Endodermal cell (in vitro differentiated cells): ENCODE results near the gene MLANA. TPM values are rescaled to one million over a fixed set of nuclear protein-coding genes. Genes with fewer than 3 reads are reported as not detected.
"Not testable (repeated sequence)": the region's sequence is repeated elsewhere in the genome, so short reads cannot be mapped to it uniquely, and the experiment has no call there.

Source experiments
- DNase-seq: peaks from one replicate; pipeline ENCODE4 v3.0.0-alpha.2; 2017
- H3K27ac ChIP-seq: 2 replicates; pipeline ENCODE4 v1.5.1; 2013; ENCODE audit warnings: mild to moderate bottlenecking, low read depth, low read length, moderate library complexity
- H3K27me3 ChIP-seq: 2 replicates; pipeline ENCODE4 v1.6.1; 2013; ENCODE audit warnings: mild to moderate bottlenecking, low read length, moderate library complexity; ENCODE audit not compliant: insufficient read depth, control insufficient read depth, poor library complexity, severe bottlenecking
- H3K36me3 ChIP-seq: 2 replicates; pipeline ENCODE4 v1.7.0; 2013; ENCODE audit warnings: mild to moderate bottlenecking, low read length, moderate library complexity; ENCODE audit not compliant: control insufficient read depth, insufficient read depth
- H3K4me1 ChIP-seq: one replicate; pipeline ENCODE4 v1.7.0; 2013; ENCODE audit warnings: low read length; ENCODE audit not compliant: control insufficient read depth, insufficient read depth
- H3K4me3 ChIP-seq: 2 replicates; pipeline ENCODE4 v1.5.1; 2013; ENCODE audit warnings: mild to moderate bottlenecking, low read length, moderate library complexity
- H3K9ac ChIP-seq: 2 replicates; pipeline ENCODE4 v1.6.1; 2013; ENCODE audit warnings: mild to moderate bottlenecking, low read length, moderate library complexity; ENCODE audit not compliant: poor library complexity, severe bottlenecking; ENCODE audit errors: extremely low read depth
- H3K9me3 ChIP-seq: 2 replicates; pipeline ENCODE4 v1.6.1; 2013; ENCODE audit warnings: mild to moderate bottlenecking, low read length, moderate library complexity; ENCODE audit not compliant: control insufficient read depth
- H3K27ac Mint-ChIP-seq: 2 replicates; pipeline ENCODE4 v1.8.0; 2020; ENCODE audit warnings: mixed read lengths
- H3K27me3 Mint-ChIP-seq: 2 replicates; pipeline ENCODE4 v1.8.0; 2021; ENCODE audit warnings: mild to moderate bottlenecking, mixed read lengths; ENCODE audit not compliant: insufficient read depth
- H3K36me3 Mint-ChIP-seq: 2 replicates; pipeline ENCODE4 v1.8.0; 2020; ENCODE audit warnings: low read depth, mixed read lengths
- H3K4me1 Mint-ChIP-seq: 2 replicates; pipeline ENCODE4 v1.8.0; 2020; ENCODE audit warnings: mixed read lengths
- H3K4me3 Mint-ChIP-seq: 2 replicates; pipeline ENCODE4 v1.8.0; 2020; ENCODE audit warnings: mild to moderate bottlenecking, moderate library complexity, mixed read lengths
- H3K9me3 Mint-ChIP-seq: 2 replicates; pipeline ENCODE4 v1.8.0; 2020; ENCODE audit warnings: mild to moderate bottlenecking, mixed read lengths
- WGBS, 2 experiments: methylation state at CpG; one replicate each; pipeline versions ENCODE4 v1.1.5 to v1.1.7; 2013; ENCODE audit warnings: missing lambda C conversion rate in 2 of 2, mixed read lengths in 1 of 2; ENCODE audit not compliant: insufficient coverage in 1 of 2, insufficient read length in 1 of 2; 5-methylcytosine and 5-hydroxymethylcytosine counted together
- total RNA-seq, 2 donors: library from RNA; stranded (reverse); fragmentation: NEBNext Ultra II Directional in 1 of 2; extraction: Animal tissue kit (Norgen Biotek cat#: 25700) in 1 of 2; gene quantifications; 2 replicates in 1 of 2; 3 replicates in 1 of 2; pipeline ENCODE4 v1.2.1, GENCODE V29; 2021
- TF ChIP-seq, protein P1 (sequence below): fragments of 200-600 bp; sonication (generic); conservative IDR thresholded peaks from 2 replicates; pipeline ENCODE4 v1.5.0; 2021; ENCODE audit warnings: antibody characterized with exemption, mild to moderate bottlenecking

Gene MLANA
- total RNA-seq, 2 donors from 2014 or later = not detected

DNA sequence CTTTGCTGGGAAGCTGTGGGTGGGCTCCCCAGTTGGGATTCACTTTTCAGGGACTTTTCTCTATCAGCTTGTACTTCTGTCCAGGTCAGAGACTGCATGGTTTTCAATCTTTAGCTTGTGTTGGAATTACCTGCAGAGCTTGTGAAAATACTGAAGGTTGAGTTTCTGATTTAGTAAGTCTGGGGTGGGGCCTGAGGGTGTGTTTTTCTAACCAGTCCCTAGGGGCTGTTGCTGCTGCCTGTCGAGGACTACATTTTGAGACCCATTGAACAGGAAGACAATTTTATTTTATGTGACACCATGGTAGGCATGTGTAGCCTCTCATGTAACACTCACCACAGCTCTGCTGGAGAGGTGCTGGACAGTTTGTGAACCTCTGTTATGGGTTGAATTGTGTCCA lies 14.7 kb upstream of the MLANA start:
- TF ChIP-seq, protein P1, sequence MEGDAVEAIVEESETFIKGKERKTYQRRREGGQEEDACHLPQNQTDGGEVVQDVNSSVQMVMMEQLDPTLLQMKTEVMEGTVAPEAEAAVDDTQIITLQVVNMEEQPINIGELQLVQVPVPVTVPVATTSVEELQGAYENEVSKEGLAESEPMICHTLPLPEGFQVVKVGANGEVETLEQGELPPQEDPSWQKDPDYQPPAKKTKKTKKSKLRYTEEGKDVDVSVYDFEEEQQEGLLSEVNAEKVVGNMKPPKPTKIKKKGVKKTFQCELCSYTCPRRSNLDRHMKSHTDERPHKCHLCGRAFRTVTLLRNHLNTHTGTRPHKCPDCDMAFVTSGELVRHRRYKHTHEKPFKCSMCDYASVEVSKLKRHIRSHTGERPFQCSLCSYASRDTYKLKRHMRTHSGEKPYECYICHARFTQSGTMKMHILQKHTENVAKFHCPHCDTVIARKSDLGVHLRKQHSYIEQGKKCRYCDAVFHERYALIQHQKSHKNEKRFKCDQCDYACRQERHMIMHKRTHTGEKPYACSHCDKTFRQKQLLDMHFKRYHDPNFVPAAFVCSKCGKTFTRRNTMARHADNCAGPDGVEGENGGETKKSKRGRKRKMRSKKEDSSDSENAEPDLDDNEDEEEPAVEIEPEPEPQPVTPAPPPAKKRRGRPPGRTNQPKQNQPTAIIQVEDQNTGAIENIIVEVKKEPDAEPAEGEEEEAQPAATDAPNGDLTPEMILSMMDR = no peak
- WGBS, 2 experiments = 80 to 94% methylated on average over 1 of the region's 1 CpG
- Mint-ChIP-seq H3K9me3 (no peaks in the 10 kb centered on the region), H3K4me1 (peaks cover 5% of the 10 kb centered on the region), H3K36me3 (no peaks in the 10 kb centered on the region), H3K27ac (no peak overlapping the region), H3K4me3 (no peak overlapping the region), H3K27me3 (no peaks in the 10 kb centered on the region)
- Histone ChIP-seq H3K4me3 (no peak overlapping the region), H3K9ac (no peak overlapping the region), H3K4me1 (no peaks in the 10 kb centered on the region), H3K36me3 (no peaks in the 10 kb centered on the region), H3K27me3 (no peaks in the 10 kb centered on the region), H3K9me3 (no peaks in the 10 kb centered on the region), H3K27ac (no peak overlapping the region)
- DNase-seq = no peak

DNA sequence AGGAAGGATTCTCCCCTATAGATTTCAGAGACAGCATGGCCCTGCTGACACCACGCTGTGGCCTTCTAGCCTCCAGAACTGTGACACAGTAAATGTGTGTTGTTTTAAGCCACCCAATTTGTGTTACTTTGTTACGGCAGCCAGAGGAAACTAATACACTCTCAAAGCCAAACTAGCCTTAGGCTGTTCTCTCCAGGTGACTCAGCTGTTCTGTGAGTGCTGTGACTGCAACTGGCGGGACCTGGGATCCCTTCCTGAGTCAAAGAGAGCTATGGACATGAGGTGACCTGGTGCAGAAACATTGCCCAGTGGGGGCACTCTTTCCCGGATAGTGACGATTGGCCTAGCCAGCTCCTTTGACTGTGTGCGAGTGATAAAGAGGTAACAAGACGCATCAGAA lies 14.0 kb upstream of the MLANA start:
- WGBS, 2 experiments = 90 to 93% methylated on average over 5 to 7 of the region's 7 CpGs
- DNase-seq = peak; percentile 78

DNA sequence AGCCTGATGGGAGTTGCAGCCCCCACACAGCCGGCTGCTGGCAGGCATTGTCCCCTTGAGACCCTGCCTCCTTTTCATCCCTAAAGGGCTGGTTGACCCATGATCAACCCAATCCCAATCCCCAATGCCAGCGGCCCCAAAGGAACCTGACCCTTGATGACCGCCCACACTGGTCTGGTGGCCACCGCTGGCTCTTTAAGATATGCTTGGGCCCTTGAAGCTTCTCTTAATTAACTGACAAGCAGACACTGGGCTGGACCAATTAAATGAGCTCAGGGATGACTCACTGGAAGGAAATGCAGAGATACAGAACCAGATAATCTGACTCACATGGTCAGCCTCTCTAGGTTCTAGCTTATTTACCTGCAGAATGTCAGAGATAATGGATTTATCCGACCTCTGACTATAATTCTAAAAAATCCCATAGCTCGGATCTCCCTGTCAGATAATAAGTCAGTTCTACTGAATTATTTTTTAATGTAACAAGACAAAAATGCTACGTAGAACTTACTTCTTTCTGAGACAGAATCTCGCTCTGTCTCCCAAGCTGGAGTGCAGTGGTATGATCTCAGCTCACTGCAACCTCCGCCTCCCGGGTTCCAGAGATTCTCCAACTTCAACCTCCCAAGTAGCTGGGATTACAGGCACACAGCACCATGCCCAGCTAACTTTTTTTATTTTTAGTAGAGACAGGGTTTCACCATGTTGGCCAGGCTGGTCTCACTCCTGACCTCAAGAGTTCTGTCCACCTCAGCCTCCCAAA lies 11.1 kb upstream of the MLANA start:
- TF ChIP-seq, protein P1 = no peak
- Histone ChIP-seq H3K4me1 (no peaks in the 10 kb centered on the region), H3K9ac (no peak overlapping the region), H3K27ac (no peak overlapping the region), H3K27me3 (no peaks in the 10 kb centered on the region), H3K4me3 (no peak overlapping the region), H3K36me3 (no peaks in the 10 kb centered on the region), H3K9me3 (no peaks in the 10 kb centered on the region)
- Mint-ChIP-seq H3K4me1 (peaks cover 2% of the 10 kb centered on the region), H3K9me3 (no peaks in the 10 kb centered on the region), H3K27ac (no peak overlapping the region), H3K4me3 (no peak overlapping the region), H3K27me3 (no peaks in the 10 kb centered on the region), H3K36me3 (no peaks in the 10 kb centered on the region)
- peak; percentile 69 for DNase-seq
- 86 to 88% methylated on average over 3 to 10 of the region's 10 CpGs for WGBS, 2 experiments

More for the DNA sequence above, 14.0 kb upstream of the MLANA start:
- Histone ChIP-seq H3K9me3 (no peaks in the 10 kb centered on the region), H3K4me3 (no peak overlapping the region), H3K36me3 (no peaks in the 10 kb centered on the region), H3K27ac (no peak overlapping the region), H3K4me1 (no peaks in the 10 kb centered on the region), H3K27me3 (no peaks in the 10 kb centered on the region), H3K9ac (no peak overlapping the region)
- no peaks in the 10 kb centered on the region for H3K27me3 Mint-ChIP-seq
- TF ChIP-seq, protein P1 = no peak
- no peak overlapping the region for H3K27ac Mint-ChIP-seq
- no peaks in the 10 kb centered on the region for H3K9me3 Mint-ChIP-seq
- H3K4me1 Mint-ChIP-seq = peaks cover 5% of the 10 kb centered on the region
- H3K4me3 Mint-ChIP-seq = no peak overlapping the region
- H3K36me3 Mint-ChIP-seq = no peaks in the 10 kb centered on the region

DNA sequence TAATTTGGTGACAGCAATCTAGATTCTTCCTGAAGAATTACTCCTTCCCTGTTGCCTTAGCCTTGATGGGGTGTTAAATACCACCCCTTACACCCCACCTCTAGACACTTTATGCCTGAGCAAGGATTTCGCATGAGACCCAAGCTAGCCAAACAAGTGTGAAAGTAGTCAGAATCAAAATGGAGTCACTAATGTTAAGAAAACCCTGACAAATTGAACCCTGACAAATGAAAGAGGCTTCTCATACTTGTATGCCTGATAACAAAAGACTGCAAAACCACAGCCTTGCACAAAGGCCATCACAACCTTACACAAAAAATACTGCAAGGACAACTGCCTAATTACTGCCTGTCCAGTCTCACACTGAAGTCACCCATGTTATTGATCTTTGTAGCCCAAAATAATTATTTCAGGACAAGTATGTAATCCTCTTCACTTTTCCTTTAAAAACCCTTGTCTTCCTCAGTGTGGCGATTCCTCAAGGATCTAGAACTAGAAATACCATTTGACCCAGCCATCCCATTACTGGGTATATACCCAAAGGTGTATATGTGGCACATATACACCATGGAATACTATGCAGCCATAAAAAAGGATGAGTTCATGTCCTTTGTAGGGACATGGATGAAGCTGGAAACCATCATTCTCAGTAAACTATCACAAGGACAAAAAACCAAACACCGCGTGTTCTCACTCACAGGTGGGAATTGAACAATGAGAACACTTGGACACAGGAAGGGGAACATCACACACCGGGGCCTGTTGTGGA lies 8.3 kb upstream of the MLANA start:
- not testable (repeated sequence) for H3K36me3 ChIP-seq, H3K4me1 Mint-ChIP-seq, H3K36me3 Mint-ChIP-seq, H3K27me3 ChIP-seq, H3K9me3 Mint-ChIP-seq, H3K4me3 Mint-ChIP-seq, H3K9ac ChIP-seq, H3K9me3 ChIP-seq, H3K27ac ChIP-seq, H3K4me3 ChIP-seq, DNase-seq, H3K4me1 ChIP-seq, H3K27ac Mint-ChIP-seq, H3K27me3 Mint-ChIP-seq
- WGBS, 2 experiments = 86% methylated on average over 5 of the region's 5 CpGs; no CpG with 5 or more reads in 1 of the 2 experiments
